ENCODE data around the gene OOSP3.

- TF ChIP-seq CTCF (conservative IDR thresholded peaks at IDR 0.05) (no peak), ZFX (IDR thresholded peaks at IDR 0.05) (no peak)
These were observed 5.0 kb downstream of the OOSP3 start for GRCh38 chr11:59883597-59883996.

Data from C4-2B (cell line).